Neural cell (in vitro differentiated cells): ENCODE measurements around the gene YDJC. TPM values are rescaled to one million over a fixed set of nuclear protein-coding genes. Genes with fewer than 3 reads are reported as not detected.

Experiments
- H2AFZ ChIP-seq: fragments of 200-600, 300-800 bp; sonication (generic), shearing (Covaris generic); 2 replicates; pipeline ENCODE4 v1.6.0; 2014; ENCODE audit warnings: low read depth, mild to moderate bottlenecking, antibody characterized with exemption, low read length, moderate library complexity
- H3F3A ChIP-seq: fragments of 200-600 bp; shearing (Covaris generic); 2 replicates; pipeline ENCODE4 v1.6.1; 2016; ENCODE audit warnings: mild to moderate bottlenecking, moderate library complexity, mixed read lengths, antibody characterized with exemption, low read length; ENCODE audit not compliant: insufficient read depth, poor library complexity, severe bottlenecking
- H3K27ac ChIP-seq: fragments of 200-600, 300-800 bp; sonication (generic), shearing (Covaris generic); 2 replicates; pipeline ENCODE4 v1.5.1; 2014; ENCODE audit warnings: mild to moderate bottlenecking, low read length, moderate library complexity
- H3K27me3 ChIP-seq: fragments of 300-800, 200-600 bp; sonication (generic), shearing (Covaris generic); 2 replicates; pipeline ENCODE4 v1.6.0; 2014; ENCODE audit warnings: mild to moderate bottlenecking, low read depth, low read length, moderate library complexity; ENCODE audit not compliant: insufficient read depth
- H3K36me3 ChIP-seq: fragments of 300-800, 200-600 bp; sonication (generic), shearing (Covaris generic); 2 replicates; pipeline ENCODE4 v1.5.1; 2014; ENCODE audit warnings: mild to moderate bottlenecking, antibody characterized with exemption, low read length, moderate library complexity; ENCODE audit not compliant: insufficient read depth
- H3K4me2 ChIP-seq: fragments of 300-800, 200-600 bp; sonication (generic), shearing (Covaris generic); 2 replicates; pipeline ENCODE4 v1.6.0; 2014; ENCODE audit warnings: mild to moderate bottlenecking, low read length
- H3K4me3 ChIP-seq: fragments of 300-800, 200-600 bp; sonication (generic), shearing (Covaris generic); 2 replicates; pipeline ENCODE4 v1.5.1; 2014; ENCODE audit warnings: mild to moderate bottlenecking, low read length, moderate library complexity
- H3K79me2 ChIP-seq: fragments of 200-600 bp; shearing (Covaris generic); replicated peaks from 2 replicates; pipeline ENCODE4 v1.6.0; 2014; ENCODE audit warnings: mild to moderate bottlenecking, low read length, moderate library complexity; ENCODE audit not compliant: insufficient read depth
- H3K9ac ChIP-seq: fragments of 300-800, 200-600 bp; sonication (generic), shearing (Covaris generic); 2 replicates; pipeline ENCODE4 v1.6.1; 2016; ENCODE audit warnings: mild to moderate bottlenecking, low read length, mixed read lengths
- H3K9me2 ChIP-seq: fragments of 200-600 bp; shearing (Covaris generic); 2 replicates; pipeline ENCODE4 v1.6.1; 2016; ENCODE audit warnings: mild to moderate bottlenecking, low read length, mixed read lengths; ENCODE audit not compliant: insufficient read depth
- H3K9me3 ChIP-seq: fragments of 200-600, 300-800 bp; sonication (generic), shearing (Covaris generic); 2 replicates; pipeline ENCODE4 v1.6.1; 2016; ENCODE audit warnings: mild to moderate bottlenecking, mixed run types, low read length, moderate library complexity, mixed read lengths
- H4K20me1 ChIP-seq: fragments of 200-600 bp; shearing (Covaris generic); 2 replicates; pipeline ENCODE4 v1.6.1; 2016; ENCODE audit warnings: mild to moderate bottlenecking, mixed run types; ENCODE audit not compliant: insufficient read depth
- CTCF ChIP-seq: fragments of 450-650 bp; IDR thresholded peaks from 2 replicates; pipeline ENCODE4 v1.5.1; 2014; ENCODE audit warnings: antibody characterized with exemption, mild to moderate bottlenecking, moderate library complexity; ENCODE audit not compliant: poor library complexity, severe bottlenecking
- EP300 ChIP-seq: fragments of 450-650 bp; conservative IDR thresholded peaks from 2 replicates; pipeline ENCODE4 v1.6.1; 2014; ENCODE audit warnings: antibody characterized with exemption, mild to moderate bottlenecking, moderate library complexity; ENCODE audit not compliant: poor library complexity, severe bottlenecking
- EZH2 ChIP-seq: fragments of 200-600, 300-800 bp; shearing (Covaris generic), sonication (generic); IDR thresholded peaks from 2 replicates; pipeline ENCODE4 v1.6.1; 2014; ENCODE audit warnings: antibody characterized with exemption, low read length, borderline replicate concordance, mild to moderate bottlenecking; ENCODE audit not compliant: insufficient read depth, poor library complexity, severe bottlenecking
- MXI1 ChIP-seq: fragments of 450-650 bp; conservative IDR thresholded peaks from 2 replicates; pipeline ENCODE4 v1.6.1; 2014; ENCODE audit warnings: antibody characterized with exemption, mild to moderate bottlenecking; ENCODE audit not compliant: poor library complexity, severe bottlenecking
- POLR2AphosphoS5 ChIP-seq: IDR thresholded peaks from 2 replicates; pipeline ENCODE4 v1.6.1; 2012
- RAD21 ChIP-seq: fragments of 450-650 bp; conservative IDR thresholded peaks from 2 replicates; pipeline ENCODE4 v1.6.1; 2014; ENCODE audit warnings: antibody characterized with exemption, mild to moderate bottlenecking, moderate library complexity
- REST ChIP-seq: IDR thresholded peaks from 2 replicates; pipeline ENCODE4 v1.6.1; 2012; ENCODE audit warnings: borderline replicate concordance
- SMC3 ChIP-seq: fragments of 450-650 bp; conservative IDR thresholded peaks from 2 replicates; pipeline ENCODE4 v1.6.1; 2014; ENCODE audit warnings: antibody characterized with exemption, mild to moderate bottlenecking, moderate library complexity; ENCODE audit not compliant: poor library complexity
- TAF1 ChIP-seq: IDR thresholded peaks from 2 replicates; pipeline ENCODE4 v1.6.1; 2012; ENCODE audit warnings: low read depth
- polyA plus RNA-seq: library from polyadenylated mRNA; depleted of rRNA; stranded (reverse); fragments of >200 nt; gene quantifications from 2 replicates; pipeline ENCODE4 v1.2.3, GENCODE V29; 2014

YDJC gene
- polyA plus RNA-seq, 1 donor from 2014 or later = 20.0 TPM

- H4K20me1 ChIP-seq = no peaks in the 10 kb centered on the region
- H3K36me3 ChIP-seq = no peaks in the 10 kb centered on the region
- no peaks in the 10 kb centered on the region for H3K9me3 ChIP-seq
- H3K9me2 ChIP-seq = no peaks in the 10 kb centered on the region
- no peaks in the 10 kb centered on the region for H3K79me2 ChIP-seq
- no peaks in the 10 kb centered on the region for H3K27me3 ChIP-seq
- no peaks in the 10 kb centered on the region for H3F3A ChIP-seq
- no peak for TF ChIP-seq MXI1
- no peak for TF ChIP-seq POLR2AphosphoS5
- TF ChIP-seq CTCF = no peak
- TF ChIP-seq TAF1 = no peak
- no peak for TF ChIP-seq EP300
- TF ChIP-seq SMC3 = no peak
- no peak for TF ChIP-seq RAD21
- no peak for TF ChIP-seq REST
- no peak for TF ChIP-seq EZH2
- H3K4me2 ChIP-seq = no peak overlapping the region
- H3K27ac ChIP-seq = no peak overlapping the region
- H3K4me3 ChIP-seq = no peak overlapping the region
- no peak overlapping the region for H2AFZ ChIP-seq
- H3K9ac ChIP-seq = no peak overlapping the region
Observed at GRCh38 chr22:21634844-21635243, 5.0 kb upstream of the YDJC start.

GRCh38 chr22:21634081-21634480, 4.3 kb upstream of the YDJC start:
- TF ChIP-seq RAD21 = no peak
- TF ChIP-seq POLR2AphosphoS5 = no peak
- TF ChIP-seq MXI1 = no peak
- no peak for TF ChIP-seq EP300
- no peak for TF ChIP-seq TAF1
- no peak for TF ChIP-seq REST
- TF ChIP-seq EZH2 = no peak
- no peak for TF ChIP-seq SMC3
- TF ChIP-seq CTCF = no peak
- no peaks in the 10 kb centered on the region for H3K79me2 ChIP-seq

More at GRCh38 chr22:21634081-21634480, 4.3 kb upstream of the YDJC start:
- H3K4me3 ChIP-seq = no peak overlapping the region
- no peaks in the 10 kb centered on the region for H3F3A ChIP-seq
- no peaks in the 10 kb centered on the region for H3K27me3 ChIP-seq
- H3K9me3 ChIP-seq = no peaks in the 10 kb centered on the region
- H2AFZ ChIP-seq = no peak overlapping the region
- H3K9ac ChIP-seq = no peak overlapping the region
- no peaks in the 10 kb centered on the region for H3K9me2 ChIP-seq
- no peaks in the 10 kb centered on the region for H4K20me1 ChIP-seq
- no peak overlapping the region for H3K27ac ChIP-seq
- H3K36me3 ChIP-seq = no peaks in the 10 kb centered on the region
- no peak overlapping the region for H3K4me2 ChIP-seq
